ENCODE data around the gene TMEFF1. TPM values are rescaled to one million over a fixed set of nuclear protein-coding genes. Genes with fewer than 3 reads are reported as not detected.

TMEFF1 gene
- total RNA-seq, 1 donor from 2014 or later = not detected

GRCh38 chr9:100445903-100446549, 26.9 kb upstream of the TMEFF1 start:
- intact Hi-C loops (cut with micrococcal nuclease) = no loop called here

GRCh38 chr9:100447041-100447440, 25.9 kb upstream of the TMEFF1 start:
- intact Hi-C loops (cut with micrococcal nuclease) = no loop called here

- intact Hi-C loops (cut with micrococcal nuclease) = no loop called here
Observed at GRCh38 chr9:100448266-100448665, 24.7 kb upstream of the TMEFF1 start.

GRCh38 chr9:100449420-100449819, 23.5 kb upstream of the TMEFF1 start:
- intact Hi-C loops (cut with micrococcal nuclease) = no loop called here

GRCh38 chr9:100452894-100453293, 20.1 kb upstream of the TMEFF1 start:
- intact Hi-C loops (cut with micrococcal nuclease) = no loop called here

GRCh38 chr9:100455470-100455869, 17.5 kb upstream of the TMEFF1 start:
- intact Hi-C loops (cut with micrococcal nuclease) = no loop called here

GRCh38 chr9:100457517-100457916, 15.4 kb upstream of the TMEFF1 start:
- intact Hi-C loops (cut with micrococcal nuclease) = no loop called here

- intact Hi-C loops (cut with micrococcal nuclease) = no loop called here
Observed at GRCh38 chr9:100459963-100460362, 13.0 kb upstream of the TMEFF1 start.

- intact Hi-C loops (cut with micrococcal nuclease) = no loop called here
Observed at GRCh38 chr9:100465274-100465673, 7.7 kb upstream of the TMEFF1 start.

GRCh38 chr9:100465761-100466160, 7.2 kb upstream of the TMEFF1 start:
- intact Hi-C loops (cut with micrococcal nuclease) = no loop called here

- intact Hi-C loops (cut with micrococcal nuclease) = no loop called here
Observed at GRCh38 chr9:100466171-100466828, 6.6 kb upstream of the TMEFF1 start.

- intact Hi-C loops (cut with micrococcal nuclease) = no loop called here
Observed at GRCh38 chr9:100466829-100467221, 6.1 kb upstream of the TMEFF1 start.

- intact Hi-C loops (cut with micrococcal nuclease) = no loop called here
Observed at GRCh38 chr9:100468041-100468440, 4.9 kb upstream of the TMEFF1 start.

GRCh38 chr9:100472268-100472667, 681 bp upstream of the TMEFF1 start:
- intact Hi-C loops (cut with micrococcal nuclease) = no loop called here

- intact Hi-C loops (cut with micrococcal nuclease) = no loop called here
Observed at GRCh38 chr9:100473276-100474081, 530 bp downstream of the TMEFF1 start.

GRCh38 chr9:100474082-100474923, 1.4 kb downstream of the TMEFF1 start:
- intact Hi-C loops (cut with micrococcal nuclease) = no loop called here

- intact Hi-C loops (cut with micrococcal nuclease) = no loop called here
Observed at GRCh38 chr9:100474924-100475276, 2.0 kb downstream of the TMEFF1 start.

- intact Hi-C loops (cut with micrococcal nuclease) = no loop called here
Observed at GRCh38 chr9:100477241-100477640, 4.3 kb downstream of the TMEFF1 start.

- intact Hi-C loops (cut with micrococcal nuclease) = no loop called here
Observed at GRCh38 chr9:100478192-100478591, 5.2 kb downstream of the TMEFF1 start.

- intact Hi-C loops (cut with micrococcal nuclease) = no loop called here
Observed at GRCh38 chr9:100479820-100480219, 6.9 kb downstream of the TMEFF1 start.

GRCh38 chr9:100485196-100485595, 12.2 kb downstream of the TMEFF1 start:
- intact Hi-C loops (cut with micrococcal nuclease) = no loop called here

All from T-helper 1 cell treated with Interleukin-12 subunit alpha and Interleukin-12 subunit beta and Interleukin-4 antibody, amounts not matched to agents 30 ng/mL and 1 ng/mL, for 36 hours (primary cell).